Hepatocyte (in vitro differentiated cells): ENCODE results near the gene C19orf73.

Experiments
- EZH2 ChIP-seq: fragments of 200-600 bp; sonication (generic); IDR thresholded peaks from 2 replicates; pipeline ENCODE4 v1.6.1; 2016; ENCODE audit warnings: antibody characterized with exemption, mild to moderate bottlenecking, borderline replicate concordance
- EZH2phosphoT487 ChIP-seq: fragments of 200-600 bp; sonication (generic); IDR thresholded peaks from one replicate; pipeline ENCODE4 v1.6.1; 2018; ENCODE audit warnings: antibody characterized with exemption, mild to moderate bottlenecking, low read depth, moderate library complexity; ENCODE audit not compliant: unreplicated experiment, severe bottlenecking
- TF ChIP-seq, protein P1 (sequence below): fragments of 200-600 bp; sonication (generic); IDR thresholded peaks from 2 replicates; pipeline ENCODE4 v1.5.1; 2016; ENCODE audit warnings: antibody characterized with exemption, mild to moderate bottlenecking; ENCODE audit not compliant: poor library complexity

DNA sequence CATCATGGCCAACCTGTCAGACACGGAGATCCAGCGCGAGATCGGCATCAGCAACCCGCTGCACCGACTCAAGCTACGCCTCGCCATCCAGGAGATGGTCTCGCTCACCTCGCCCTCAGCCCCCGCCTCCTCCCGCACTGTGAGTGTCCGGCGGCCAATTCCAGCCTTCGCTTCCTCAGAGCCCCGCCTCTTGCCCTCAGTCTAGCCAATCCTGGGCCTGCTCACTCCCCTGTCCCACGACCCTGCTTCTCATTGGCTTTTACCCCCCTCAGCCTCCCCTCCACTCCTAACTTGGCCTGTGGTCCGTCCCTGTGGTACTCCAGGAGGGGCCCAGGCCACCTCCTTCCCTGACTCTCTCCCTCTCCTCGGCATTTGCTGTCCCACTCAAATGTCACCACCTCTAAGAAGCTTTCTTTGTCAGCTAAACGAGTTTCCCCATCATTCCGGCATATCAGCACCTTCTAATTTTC is 24.0 kb upstream of the C19orf73 start:
- TF ChIP-seq, protein P1, sequence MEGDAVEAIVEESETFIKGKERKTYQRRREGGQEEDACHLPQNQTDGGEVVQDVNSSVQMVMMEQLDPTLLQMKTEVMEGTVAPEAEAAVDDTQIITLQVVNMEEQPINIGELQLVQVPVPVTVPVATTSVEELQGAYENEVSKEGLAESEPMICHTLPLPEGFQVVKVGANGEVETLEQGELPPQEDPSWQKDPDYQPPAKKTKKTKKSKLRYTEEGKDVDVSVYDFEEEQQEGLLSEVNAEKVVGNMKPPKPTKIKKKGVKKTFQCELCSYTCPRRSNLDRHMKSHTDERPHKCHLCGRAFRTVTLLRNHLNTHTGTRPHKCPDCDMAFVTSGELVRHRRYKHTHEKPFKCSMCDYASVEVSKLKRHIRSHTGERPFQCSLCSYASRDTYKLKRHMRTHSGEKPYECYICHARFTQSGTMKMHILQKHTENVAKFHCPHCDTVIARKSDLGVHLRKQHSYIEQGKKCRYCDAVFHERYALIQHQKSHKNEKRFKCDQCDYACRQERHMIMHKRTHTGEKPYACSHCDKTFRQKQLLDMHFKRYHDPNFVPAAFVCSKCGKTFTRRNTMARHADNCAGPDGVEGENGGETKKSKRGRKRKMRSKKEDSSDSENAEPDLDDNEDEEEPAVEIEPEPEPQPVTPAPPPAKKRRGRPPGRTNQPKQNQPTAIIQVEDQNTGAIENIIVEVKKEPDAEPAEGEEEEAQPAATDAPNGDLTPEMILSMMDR: no peak
- TF ChIP-seq EZH2 (no peak), EZH2phosphoT487 (no peak)
